NCI-H748 treated with DMSO at 0.1 percent for 48 hours (cell line): ENCODE results near the gene MBD5.
"Not testable (repeated sequence)": the region's sequence is repeated elsewhere in the genome, so short reads cannot be mapped to it uniquely, and the experiment has no call there.

Experiments
- DNase-seq: peaks from one replicate; lab custom pipeline; 2025; lab: John Stamatoyannopoulos, UW

The MBD5 gene

DNA sequence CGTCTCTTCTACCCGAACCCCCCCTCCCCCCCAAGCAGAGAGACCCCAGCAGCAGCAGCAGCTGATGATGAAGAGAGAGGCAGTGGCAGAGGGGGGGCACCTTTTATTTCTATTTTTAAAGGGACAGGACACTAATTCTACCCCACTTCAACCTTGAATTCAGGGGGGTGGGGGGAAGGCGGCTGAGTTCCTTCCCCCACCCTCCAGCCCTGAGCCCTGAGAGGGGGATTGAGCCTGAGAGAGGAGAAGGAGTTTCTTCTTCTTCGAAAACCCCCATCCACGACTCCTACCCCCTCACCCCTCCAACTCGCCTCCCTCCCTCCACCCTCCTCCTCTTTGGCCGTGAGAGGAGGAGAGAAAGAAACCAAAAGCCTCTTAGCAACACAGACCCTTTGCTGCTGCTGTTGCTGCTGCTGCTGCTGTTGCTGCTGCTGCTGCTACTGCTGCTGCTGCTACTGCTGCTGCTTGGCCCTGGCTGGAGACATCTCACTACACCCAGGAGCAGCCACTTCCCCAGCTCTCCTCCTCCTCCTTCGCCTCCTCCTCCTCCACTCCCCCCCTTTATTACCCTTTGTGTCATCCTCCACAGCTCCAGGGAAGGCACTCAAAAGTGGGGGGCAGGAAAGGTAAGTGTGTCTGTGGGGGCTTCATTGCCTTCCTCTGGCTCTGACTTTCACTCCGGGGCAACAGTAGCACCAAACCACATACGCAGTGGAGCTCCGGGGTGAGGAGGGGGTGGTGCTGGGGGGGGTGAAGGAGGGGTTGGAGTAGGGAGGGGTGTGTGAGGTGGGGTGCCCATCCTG lies at the start of gene MBD5:
Gene MBD5 (plus strand): TSS at position 33 of the 803 bp plus-strand sequence.
- peak; percentile 21 for DNase-seq

- no peak for DNase-seq
These were observed 44.8 kb upstream of the MBD5 start for GRCh38 chr2:147976102-147976501.

GRCh38 chr2:147977679-147978078 lies 43.2 kb upstream of the MBD5 start:
- DNase-seq, result no peak

DNA sequence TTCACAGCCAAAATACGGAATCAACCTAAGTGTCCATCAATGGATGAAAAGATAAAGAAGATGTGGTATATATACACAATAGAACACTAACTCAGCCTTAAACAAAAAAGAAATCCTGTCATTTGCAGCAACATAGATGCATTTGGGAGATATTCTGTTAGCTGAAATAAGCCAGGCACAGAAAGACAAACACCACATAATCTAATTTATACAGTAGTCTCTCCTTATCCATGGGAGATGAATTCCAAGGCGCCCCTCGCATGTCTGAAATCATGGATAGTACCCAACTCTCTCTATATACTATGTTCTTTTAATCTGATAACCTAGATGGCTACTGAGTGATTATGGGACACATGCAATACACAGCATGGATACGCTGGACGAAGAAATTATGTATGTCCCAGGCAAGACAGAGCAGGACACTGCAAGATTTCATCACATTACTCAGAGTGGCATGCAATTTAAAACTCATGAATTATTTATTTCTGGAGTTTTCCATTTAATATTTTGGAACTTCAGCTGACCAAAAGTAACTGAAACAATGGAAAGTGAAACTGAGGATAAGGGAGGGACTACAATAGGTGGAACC lies 39.9 kb upstream of the MBD5 start:
- no peak for DNase-seq

GRCh38 chr2:147989102-147989501 lies 31.8 kb upstream of the MBD5 start:
- DNase-seq, result no peak

DNA sequence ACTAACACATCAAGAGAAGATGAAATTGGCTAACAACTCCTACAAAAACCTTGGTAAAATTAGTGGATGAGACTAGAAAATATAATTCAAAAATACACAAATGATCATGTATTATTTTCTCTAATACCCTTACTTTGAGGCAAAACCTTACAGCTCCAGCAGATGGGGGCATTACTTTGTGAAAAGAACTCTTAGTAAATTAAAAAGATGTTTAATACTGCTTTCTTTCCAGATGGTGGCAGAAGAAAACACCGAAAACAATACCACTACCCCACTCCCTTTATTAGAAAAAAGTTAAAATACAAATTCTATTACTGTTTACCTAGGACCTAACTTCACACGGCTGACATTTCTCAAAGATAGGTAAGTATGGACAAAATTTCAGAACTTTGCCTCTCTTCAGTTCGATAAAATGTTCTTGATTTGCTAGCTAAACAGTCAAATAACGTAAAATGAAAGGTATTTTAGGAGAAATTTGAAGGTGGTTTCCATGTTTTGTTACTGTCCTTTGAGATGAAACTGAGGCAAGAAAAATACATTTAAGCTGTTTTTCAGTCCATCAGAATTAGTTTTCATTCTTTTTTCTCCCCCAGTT lies 31.0 kb upstream of the MBD5 start:
- peak; percentile 33 for DNase-seq

DNA sequence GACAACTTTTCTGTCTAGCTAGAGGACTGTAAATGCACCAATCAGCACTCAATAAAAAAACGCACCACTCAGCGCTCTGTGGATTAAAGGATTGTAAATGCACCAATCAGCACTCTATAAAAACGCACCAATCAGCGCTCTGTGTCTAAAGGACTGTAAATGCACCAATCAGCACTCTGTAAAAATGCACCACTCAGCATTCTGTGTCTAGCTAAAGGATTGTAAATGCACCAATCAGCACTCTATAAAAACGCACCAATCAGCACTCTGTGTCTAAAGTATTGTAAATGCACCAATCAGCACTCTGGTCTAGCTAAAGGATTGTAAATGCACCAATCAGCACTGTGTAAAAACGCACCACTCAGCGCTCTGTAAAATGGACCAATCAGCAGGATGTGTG lies 25.9 kb upstream of the MBD5 start:
- not testable (repeated sequence) for DNase-seq

DNA sequence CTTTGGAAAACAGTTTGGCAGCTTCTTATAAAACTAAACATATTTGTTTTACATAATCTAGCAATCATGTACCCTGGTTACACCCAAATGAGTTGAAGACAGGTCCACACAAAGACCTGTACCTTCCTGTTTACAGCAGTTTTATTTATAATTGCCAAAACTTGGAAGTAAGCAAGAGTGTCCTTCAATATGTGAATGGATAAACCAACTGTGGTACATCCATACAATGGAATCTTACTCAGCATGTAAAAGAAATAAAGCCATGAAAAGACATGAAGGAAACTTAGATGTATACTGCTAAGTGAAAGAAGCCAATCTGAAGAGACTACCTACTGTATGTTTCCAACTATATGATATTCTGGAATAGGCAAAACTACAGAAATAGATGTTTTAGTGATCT lies 24.1 kb upstream of the MBD5 start:
- DNase-seq, result no peak

GRCh38 chr2:147998203-147998602 lies 22.7 kb upstream of the MBD5 start:
- DNase-seq, result no peak

DNA sequence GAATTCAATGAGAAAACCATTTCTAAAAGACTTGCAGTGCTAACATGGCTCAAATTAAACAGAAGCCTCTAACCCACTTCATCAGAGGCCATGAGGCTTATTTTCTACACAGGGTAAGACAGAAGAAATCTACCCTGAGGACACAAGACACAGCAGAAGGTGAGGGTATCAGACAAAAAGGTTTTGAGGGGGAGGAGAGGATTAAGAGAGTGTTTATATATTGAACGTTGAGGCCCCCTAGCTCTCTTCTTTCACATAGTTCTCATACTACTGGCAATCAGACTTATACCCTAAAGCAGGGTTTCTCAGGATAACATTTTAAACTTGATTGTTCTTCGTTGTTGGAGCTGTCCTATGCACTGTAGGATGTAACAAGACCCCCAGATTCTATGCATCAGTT lies 21.8 kb upstream of the MBD5 start:
- DNase-seq, result no peak

DNA sequence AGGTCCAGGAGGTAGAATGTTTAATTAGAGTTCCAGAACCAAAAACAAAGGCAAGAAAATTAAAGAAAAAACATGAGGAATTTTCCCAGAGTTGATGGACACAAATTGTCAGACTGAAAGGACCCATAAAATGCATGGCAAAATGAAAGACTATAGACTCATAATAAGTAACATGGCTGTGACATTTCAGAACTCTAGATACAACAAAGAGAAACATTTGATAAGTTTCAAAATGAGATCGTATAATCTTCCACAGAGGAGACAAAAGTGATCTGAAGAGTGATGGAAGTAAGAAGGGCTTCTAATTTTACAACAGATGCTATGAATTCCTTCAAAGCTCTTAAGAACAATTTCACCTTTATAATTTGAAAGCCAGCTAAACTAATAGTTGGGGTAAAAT lies 20.8 kb upstream of the MBD5 start:
- no peak for DNase-seq

DNA sequence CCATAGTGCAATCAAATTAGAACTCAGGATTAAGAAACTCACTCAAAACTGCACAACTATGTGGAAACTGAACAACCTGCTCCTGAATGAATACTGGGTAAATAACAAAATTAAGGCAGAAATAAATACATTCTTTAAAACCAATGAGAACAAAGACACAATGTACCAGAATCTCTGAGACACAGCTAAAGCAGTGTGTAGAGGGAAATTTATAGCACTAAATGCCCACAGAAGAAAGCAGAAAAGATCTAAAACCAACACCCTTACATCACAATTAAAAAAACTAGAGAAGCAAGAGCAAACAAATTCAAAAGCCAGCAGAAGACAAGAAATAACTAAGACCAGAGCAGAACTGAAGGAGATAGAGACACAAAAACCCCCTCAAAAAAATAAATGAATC lies 18.5 kb upstream of the MBD5 start:
- DNase-seq, result not testable (repeated sequence)

GRCh38 chr2:148006249-148007007 lies 14.5 kb upstream of the MBD5 start:
- no peak for DNase-seq

DNA sequence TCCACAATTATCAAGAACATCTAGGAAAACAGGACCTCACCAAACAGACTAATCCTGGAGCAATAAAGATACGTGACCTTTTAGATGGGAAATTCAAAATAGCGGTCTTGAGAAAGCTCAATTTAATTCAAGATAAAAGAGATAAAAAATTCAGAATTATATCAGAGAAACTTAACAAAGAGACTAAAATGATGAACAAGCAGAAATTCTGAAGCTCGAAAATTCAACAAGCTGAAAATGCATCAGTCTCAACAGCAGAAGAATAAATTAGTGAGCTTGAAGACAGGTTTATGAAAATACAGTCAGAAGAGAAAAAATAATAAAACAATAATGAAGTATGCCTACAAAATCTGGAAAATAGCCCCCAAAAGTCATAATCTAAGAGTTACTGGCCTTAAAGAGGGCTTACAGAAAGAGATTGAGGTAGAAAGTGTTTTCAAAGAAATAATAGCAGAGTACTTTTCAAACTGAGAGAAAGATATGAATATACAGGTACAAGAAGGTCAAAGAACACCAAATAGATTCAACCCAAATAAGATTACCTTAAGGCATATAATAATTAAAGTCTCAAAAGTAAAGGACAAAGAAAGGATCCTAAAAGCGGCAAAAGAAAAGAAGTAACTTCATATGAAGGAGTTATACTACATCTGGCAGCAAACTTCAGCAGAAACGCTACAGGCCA lies 13.5 kb upstream of the MBD5 start:
- no peak for DNase-seq

GRCh38 chr2:148008411-148008810 lies 12.5 kb upstream of the MBD5 start:
- not testable (repeated sequence) for DNase-seq

- no peak for DNase-seq
These were observed 7.0 kb upstream of the MBD5 start for GRCh38 chr2:148013876-148014275.

DNA sequence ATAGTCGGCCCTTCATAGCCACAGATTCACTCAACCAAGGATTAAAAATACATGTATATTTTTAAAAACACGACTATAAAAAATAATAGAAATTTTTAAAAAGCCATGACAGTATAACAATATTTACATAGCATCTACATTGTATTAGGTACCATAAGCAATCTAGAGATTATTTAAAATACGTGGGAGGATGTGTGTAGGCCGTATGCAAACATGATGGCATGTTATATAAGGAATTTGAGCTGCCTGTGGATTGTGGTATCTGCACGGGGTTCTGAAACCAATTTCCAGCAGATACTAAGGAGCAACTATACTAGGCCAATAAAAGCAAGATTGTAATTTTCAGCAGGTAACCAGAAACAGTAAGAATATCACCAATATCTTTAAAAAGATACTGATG lies 6.3 kb upstream of the MBD5 start:
- no peak for DNase-seq

DNA sequence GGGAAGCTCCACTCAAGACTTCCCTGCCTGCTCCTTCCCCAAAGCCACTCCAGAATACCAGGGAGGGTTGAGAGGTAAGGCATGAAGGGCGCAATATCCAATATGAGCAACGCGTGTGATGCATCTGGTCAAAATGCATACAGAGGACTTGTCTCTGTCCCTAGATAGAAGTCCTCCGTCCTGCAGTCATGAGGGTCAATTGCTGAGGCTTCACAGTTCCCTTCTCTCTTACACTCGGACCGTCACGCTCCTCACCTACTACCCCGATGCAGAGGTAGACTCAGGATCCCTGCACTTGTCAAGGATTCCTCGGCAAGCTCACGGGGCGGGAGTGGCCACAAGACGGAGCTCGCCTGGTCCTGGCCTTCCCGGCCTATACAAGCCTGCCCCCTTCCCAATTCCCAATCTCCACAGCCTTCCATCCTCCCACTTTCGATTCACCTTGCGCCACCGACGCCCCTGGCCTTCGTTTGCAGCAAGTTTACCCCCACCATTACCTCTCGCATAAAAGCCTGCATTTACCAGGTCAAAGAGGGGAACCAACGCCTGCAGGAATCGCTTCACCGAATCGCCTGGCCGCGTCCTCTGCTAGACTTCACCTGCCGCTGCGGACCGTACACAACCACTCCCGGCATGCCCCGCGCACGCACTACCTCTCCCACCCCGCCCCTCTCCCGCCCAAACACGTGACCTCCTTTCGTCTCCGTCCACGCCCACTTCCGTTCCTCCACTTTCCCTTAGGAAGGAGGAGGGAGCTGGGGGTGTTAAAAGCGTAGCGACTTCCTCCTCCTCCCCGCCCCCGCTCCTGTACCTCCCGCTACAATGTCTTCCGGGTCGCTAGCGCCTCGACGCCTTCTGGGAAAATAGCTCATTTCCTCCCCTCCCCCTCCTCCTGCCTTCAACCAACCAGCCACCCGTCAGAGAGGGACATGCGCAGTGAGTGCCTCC lies 506 bp upstream of the MBD5 start, which contains the start of gene ORC4:
Gene ORC4 (minus strand): TSS at position 627 of the 948 bp plus-strand sequence. CDS start 44,779 bp downstream, outside the sequence.
- DNase-seq, result peak; percentile 95

DNA sequence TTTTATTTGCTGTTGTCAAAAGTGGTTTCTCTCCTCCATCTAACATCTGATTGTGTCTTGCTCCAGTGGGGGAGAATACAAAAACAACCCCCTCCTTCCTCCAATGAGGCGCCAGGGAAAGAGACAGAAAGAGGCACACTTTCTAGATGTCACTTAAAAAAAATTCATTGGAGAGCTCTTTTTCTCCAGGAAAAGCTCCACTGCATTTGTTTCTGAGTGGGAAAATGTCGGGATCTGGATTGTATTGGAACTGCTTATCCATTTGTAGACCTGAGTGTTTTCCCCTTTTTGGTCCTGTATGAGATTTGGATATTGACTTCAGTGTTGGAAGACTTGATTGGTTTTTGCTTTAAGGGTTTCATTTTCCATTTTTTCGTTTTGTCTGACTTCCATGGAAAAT lies 995 bp downstream of the MBD5 start:
- DNase-seq, result no peak

DNA sequence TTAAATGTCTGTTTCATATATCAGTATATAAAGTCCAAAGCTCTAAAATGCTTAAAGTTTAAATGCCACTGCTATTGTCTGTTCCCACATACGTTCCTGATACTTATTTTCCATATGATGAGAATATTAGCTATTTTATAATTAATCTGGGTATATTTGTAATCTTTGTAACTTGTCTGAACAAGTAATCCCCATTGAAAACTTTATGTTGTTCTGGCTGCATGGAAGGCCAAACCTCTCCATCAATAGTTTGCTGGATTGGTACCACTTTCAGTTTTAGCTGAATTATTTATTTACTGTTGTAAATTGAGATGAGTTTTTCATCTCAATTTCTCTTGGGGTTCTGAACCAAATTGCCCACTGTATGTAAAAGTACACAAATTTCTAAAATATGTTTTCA lies 1.5 kb downstream of the MBD5 start:
- DNase-seq, result no peak

DNA sequence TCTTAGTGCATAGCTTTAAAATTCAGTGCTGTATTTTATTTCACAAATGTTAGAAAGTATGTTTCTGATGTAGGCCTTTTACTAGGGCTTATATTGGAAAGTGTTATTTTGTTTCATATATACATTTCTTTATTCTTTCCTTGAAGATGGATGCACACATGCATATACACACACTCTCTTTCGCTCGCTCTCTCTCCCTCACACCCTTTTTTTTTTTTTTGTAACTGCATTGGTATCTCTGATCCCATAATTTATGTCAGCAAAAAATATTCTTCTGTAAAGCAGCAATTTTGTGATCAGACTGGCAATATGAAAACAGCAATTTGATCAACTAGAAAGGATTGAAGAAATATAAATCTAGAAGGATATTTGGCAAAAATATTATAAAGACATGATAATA lies 2.0 kb downstream of the MBD5 start:
- no peak for DNase-seq
